SU-DHL-6 (cell line): Measurements from ENCODE around the gene KLHL8.
"Not testable (repeated sequence)": the region's sequence is repeated elsewhere in the genome, so short reads cannot be mapped to it uniquely, and the experiment has no call there.

ENCODE experiments used
- H2AFZ ChIP-seq: fragments of 200-600 bp; sonication (generic); 2 replicates; pipeline ENCODE4 v1.6.1; 2014; ENCODE audit warnings: low read depth, mild to moderate bottlenecking, moderate library complexity, mixed read lengths, antibody characterized with exemption, low read length; ENCODE audit not compliant: severe bottlenecking
- H3F3A ChIP-seq: fragments of 200-600 bp; shearing (Covaris generic); 2 replicates; pipeline ENCODE4 v1.6.0; 2016; ENCODE audit warnings: antibody characterized with exemption, mild to moderate bottlenecking; ENCODE audit not compliant: insufficient read depth
- H3K27ac ChIP-seq: fragments of 200-600 bp; sonication (generic); 2 replicates; pipeline ENCODE4 v1.5.1; 2016; ENCODE audit warnings: low read depth, mild to moderate bottlenecking, low read length, moderate library complexity, mixed read lengths
- H3K27me3 ChIP-seq: fragments of 200-600 bp; sonication (generic), shearing (Covaris generic); 2 replicates; pipeline ENCODE4 v1.6.0; 2014; ENCODE audit warnings: mild to moderate bottlenecking, low read length
- H3K36me3 ChIP-seq: fragments of 200-600 bp; sonication (generic); 2 replicates; pipeline ENCODE4 v1.6.1; 2014; ENCODE audit warnings: mild to moderate bottlenecking, low read length, mixed read lengths
- H3K4me2 ChIP-seq: fragments of 300-600, 200-600 bp; shearing (Covaris generic), sonication (generic); 2 replicates; pipeline ENCODE4 v1.6.0; 2014; ENCODE audit warnings: low read length, low read depth, mild to moderate bottlenecking; ENCODE audit not compliant: poor library complexity, severe bottlenecking
- H3K4me3 ChIP-seq: fragments of 200-600 bp; sonication (generic); 2 replicates; pipeline ENCODE4 v1.5.1; 2014; ENCODE audit warnings: antibody characterized with exemption, low read length, mild to moderate bottlenecking, mixed read lengths; ENCODE audit not compliant: insufficient read depth, poor library complexity, severe bottlenecking
- H3K79me2 ChIP-seq: fragments of 200-600 bp; sonication (generic); 2 replicates; pipeline ENCODE4 v1.6.1; 2014; ENCODE audit warnings: mild to moderate bottlenecking, low read length, moderate library complexity; ENCODE audit not compliant: insufficient read depth
- H3K9ac ChIP-seq: fragments of 200-600 bp; sonication (generic); 2 replicates; pipeline ENCODE4 v1.7.0; 2014; ENCODE audit warnings: mild to moderate bottlenecking, low read length
- H3K9me2 ChIP-seq: fragments of 200-600 bp; sonication (generic); replicated peaks from 2 replicates; pipeline ENCODE4 v1.6.1; 2014; ENCODE audit warnings: low read length; ENCODE audit not compliant: insufficient read depth
- H3K9me3 ChIP-seq: fragments of 200-600 bp; sonication (generic); 2 replicates; pipeline ENCODE4 v1.6.1; 2014; ENCODE audit warnings: low read length, mixed read lengths; ENCODE audit not compliant: insufficient read depth
- H4K20me1 ChIP-seq: fragments of 200-600 bp; sonication (generic); 2 replicates; pipeline ENCODE4 v1.6.1; 2014; ENCODE audit warnings: low read depth, mild to moderate bottlenecking, antibody characterized with exemption, low read length, moderate library complexity, mixed read lengths
- CTCF ChIP-seq: fragments of 200-600 bp; sonication (generic); IDR thresholded peaks from one replicate; pipeline ENCODE4 v1.5.1; 2017; ENCODE audit warnings: antibody characterized with exemption, mild to moderate bottlenecking, low read length, moderate library complexity; ENCODE audit not compliant: insufficient read depth, poor library complexity, severe bottlenecking
- EZH2phosphoT487 ChIP-seq: fragments of 200-600 bp; sonication (generic), shearing (Covaris generic); conservative IDR thresholded peaks from 2 replicates; pipeline ENCODE4 v1.6.1; 2018; ENCODE audit warnings: mild to moderate bottlenecking, antibody characterized with exemption, low read length, moderate library complexity, mixed read lengths

Gene KLHL8

GRCh38 chr4:87152310-87153041 lies 67.9 kb downstream of the KLHL8 start:
- no peaks in the 10 kb centered on the region for H3K36me3 ChIP-seq
- no peaks in the 10 kb centered on the region for H4K20me1 ChIP-seq
- no peaks in the 10 kb centered on the region for H3F3A ChIP-seq
- no peak overlapping the region for H2AFZ ChIP-seq
- no peak overlapping the region for H3K4me2 ChIP-seq
- no peaks in the 10 kb centered on the region for H3K27me3 ChIP-seq
- no peaks in the 10 kb centered on the region for H3K79me2 ChIP-seq
- H3K9me2 ChIP-seq: no peaks in the 10 kb centered on the region
- TF ChIP-seq EZH2phosphoT487 (no peak), CTCF (no peak)
- no peak overlapping the region for H3K27ac ChIP-seq
- H3K9me3 ChIP-seq: no peaks in the 10 kb centered on the region
- H3K9ac ChIP-seq: no peak overlapping the region
- H3K4me3 ChIP-seq: no peak overlapping the region

- Histone ChIP-seq H3K9me3 (no peaks in the 10 kb centered on the region), H3K4me3 (no peak overlapping the region), H3K36me3 (no peaks in the 10 kb centered on the region), H3K79me2 (no peaks in the 10 kb centered on the region), H3K9me2 (no peaks in the 10 kb centered on the region), H3K27ac (no peak overlapping the region), H4K20me1 (no peaks in the 10 kb centered on the region), H3K4me2 (no peak overlapping the region), H3F3A (no peaks in the 10 kb centered on the region), H2AFZ (no peak overlapping the region), H3K27me3 (no peaks in the 10 kb centered on the region), H3K9ac (no peak overlapping the region)
- TF ChIP-seq EZH2phosphoT487: no peak
These were observed 68.7 kb downstream of the KLHL8 start for GRCh38 chr4:87151730-87152129.

DNA sequence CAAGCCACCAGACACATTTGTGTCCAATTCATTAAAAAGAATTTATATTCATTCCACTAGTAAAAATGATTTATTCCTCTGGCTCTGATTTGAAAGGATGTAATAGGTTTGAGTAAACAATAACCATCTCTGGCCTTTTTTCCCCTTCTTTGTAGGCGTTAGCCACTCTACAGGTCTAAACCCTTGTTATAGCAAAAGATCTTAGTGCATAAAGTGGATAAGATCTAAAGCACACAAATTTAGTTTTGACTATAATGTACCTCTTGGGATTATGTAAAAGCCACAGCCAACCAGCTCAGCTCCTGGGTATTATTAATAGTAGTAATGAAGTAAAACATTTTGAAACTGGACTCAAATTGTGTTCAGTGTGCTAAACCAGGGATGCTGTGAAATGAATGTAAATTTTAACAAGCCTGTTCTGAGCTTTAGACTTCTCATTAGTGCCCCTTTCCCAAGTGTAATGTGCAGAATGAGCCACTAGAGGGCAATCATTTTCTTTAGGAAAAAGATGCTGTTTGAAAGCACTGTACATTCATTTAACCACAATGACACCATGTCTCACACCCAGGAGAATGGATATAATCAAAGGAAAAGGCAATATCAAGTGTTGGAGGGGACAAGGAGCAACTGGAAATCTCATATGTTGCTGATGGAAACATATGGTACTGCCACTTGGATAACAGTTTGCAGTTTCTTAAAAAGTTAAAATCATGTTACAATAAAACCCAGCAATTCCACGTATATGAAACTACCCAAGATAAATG lies 69.7 kb downstream of the KLHL8 start:
- TF ChIP-seq EZH2phosphoT487 (no peak), CTCF (peak; percentile 35)
- no peaks in the 10 kb centered on the region for H4K20me1 ChIP-seq
- H3K4me3 ChIP-seq: no peak overlapping the region
- no peak overlapping the region for H3K27ac ChIP-seq
- H3F3A ChIP-seq: no peaks in the 10 kb centered on the region
- no peaks in the 10 kb centered on the region for H3K36me3 ChIP-seq
- H3K9me2 ChIP-seq: no peaks in the 10 kb centered on the region
- H3K27me3 ChIP-seq: no peaks in the 10 kb centered on the region
- H3K9ac ChIP-seq: no peak overlapping the region
- no peaks in the 10 kb centered on the region for H3K9me3 ChIP-seq
- H2AFZ ChIP-seq: no peak overlapping the region
- H3K79me2 ChIP-seq: no peaks in the 10 kb centered on the region
- H3K4me2 ChIP-seq: no peak overlapping the region

DNA sequence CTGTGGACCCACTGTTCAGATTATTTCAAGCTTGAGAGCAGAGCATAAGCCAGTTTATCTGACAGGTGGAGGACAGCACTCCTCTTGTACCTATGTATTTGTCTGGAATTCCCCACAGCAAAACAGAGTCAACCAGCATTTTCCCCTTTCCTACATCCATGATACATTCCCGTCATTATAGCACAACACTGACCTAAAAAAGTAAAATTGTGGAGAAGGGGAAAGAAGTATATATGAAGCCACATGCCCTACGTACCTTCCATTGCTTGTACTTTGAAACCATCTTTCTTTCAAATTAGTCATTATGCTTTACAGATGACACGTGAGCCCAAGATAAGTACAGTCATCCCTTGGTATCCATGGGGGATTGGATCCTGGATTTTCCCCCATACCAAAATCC lies 73.3 kb downstream of the KLHL8 start:
- no peak for TF ChIP-seq CTCF
- no peak for TF ChIP-seq EZH2phosphoT487
- no peak overlapping the region for H3K4me3 ChIP-seq
- no peaks in the 10 kb centered on the region for H3K36me3 ChIP-seq
- no peak overlapping the region for H3K9ac ChIP-seq
- no peaks in the 10 kb centered on the region for H3K27me3 ChIP-seq
- no peaks in the 10 kb centered on the region for H3K79me2 ChIP-seq
- no peaks in the 10 kb centered on the region for H4K20me1 ChIP-seq
- no peak overlapping the region for H3K4me2 ChIP-seq
- H3F3A ChIP-seq: no peaks in the 10 kb centered on the region
- H3K27ac ChIP-seq: no peak overlapping the region
- H3K9me3 ChIP-seq: no peaks in the 10 kb centered on the region
- H3K9me2 ChIP-seq: no peaks in the 10 kb centered on the region
- no peak overlapping the region for H2AFZ ChIP-seq

DNA sequence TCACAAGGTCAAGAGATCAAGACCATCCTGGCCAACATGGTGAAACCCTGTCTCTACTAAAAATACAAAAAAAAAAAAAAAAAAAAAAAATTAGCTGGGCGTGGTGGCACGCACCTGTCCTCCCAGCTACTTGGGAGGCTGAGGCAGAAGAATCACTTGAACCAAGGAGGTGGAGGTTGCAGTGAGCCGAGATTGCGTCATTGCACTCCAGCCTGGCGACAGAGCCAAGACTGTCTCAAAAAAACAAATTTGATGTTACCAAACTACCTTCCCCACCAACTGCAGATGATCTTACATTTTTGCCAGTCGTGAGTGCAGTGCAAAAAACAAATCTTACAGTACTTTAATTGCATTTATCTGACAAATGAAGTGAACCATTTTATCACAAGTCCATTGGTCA lies 74.5 kb downstream of the KLHL8 start:
- H3F3A ChIP-seq, H3K79me2 ChIP-seq, H3K4me2 ChIP-seq, H3K4me3 ChIP-seq, H3K27ac ChIP-seq, H2AFZ ChIP-seq, H4K20me1 ChIP-seq, H3K36me3 ChIP-seq, H3K9ac ChIP-seq, H3K27me3 ChIP-seq, H3K9me2 ChIP-seq, H3K9me3 ChIP-seq: not testable (repeated sequence)
